DOHH2 (cell line): ENCODE data around the gene DUSP8.

Source experiments
- H3F3A ChIP-seq: fragments of 200-600 bp; sonication (generic), shearing (Covaris generic); 2 replicates; pipeline ENCODE4 v1.6.0; 2016; ENCODE audit warnings: antibody characterized with exemption, mild to moderate bottlenecking; ENCODE audit not compliant: control insufficient read depth, insufficient read depth
- H3K27ac ChIP-seq: fragments of 200-600 bp; sonication (generic); 2 replicates; pipeline ENCODE4 v1.5.1; 2014; ENCODE audit warnings: low read depth, mild to moderate bottlenecking, low read length, moderate library complexity
- H3K27me3 ChIP-seq: fragments of 200-600 bp; sonication (generic); 2 replicates; pipeline ENCODE4 v1.6.1; 2014; ENCODE audit warnings: mild to moderate bottlenecking, low read length, mixed read lengths; ENCODE audit not compliant: control insufficient read depth
- H3K36me3 ChIP-seq: fragments of 200-600 bp; sonication (generic); 2 replicates; pipeline ENCODE4 v1.6.1; 2014; ENCODE audit warnings: mild to moderate bottlenecking, low read length, moderate library complexity, mixed read lengths; ENCODE audit not compliant: control insufficient read depth
- H3K4me1 ChIP-seq: fragments of 200-600 bp; sonication (generic); 2 replicates; pipeline ENCODE4 v1.6.1; 2014; ENCODE audit warnings: mild to moderate bottlenecking, low read length, mixed read lengths; ENCODE audit not compliant: control insufficient read depth
- H3K4me2 ChIP-seq: fragments of 200-600 bp; sonication (generic); 2 replicates; pipeline ENCODE4 v1.6.0; 2014; ENCODE audit warnings: mild to moderate bottlenecking, low read length, moderate library complexity
- H3K4me3 ChIP-seq: fragments of 200-600 bp; sonication (generic); 2 replicates; pipeline ENCODE4 v1.5.1; 2014; ENCODE audit warnings: mild to moderate bottlenecking, low read length, mixed read lengths
- H3K79me2 ChIP-seq: fragments of 200-600 bp; sonication (generic); 2 replicates; pipeline ENCODE4 v1.6.1; 2014; ENCODE audit warnings: mild to moderate bottlenecking, low read length, mixed read lengths; ENCODE audit not compliant: control insufficient read depth
- H3K9me2 ChIP-seq: fragments of 200-600 bp; sonication (generic); replicated peaks from 2 replicates; pipeline ENCODE4 v1.6.1; 2014; ENCODE audit warnings: mild to moderate bottlenecking, low read length, mixed read lengths; ENCODE audit not compliant: control insufficient read depth
- H3K9me3 ChIP-seq: fragments of 200-600 bp; sonication (generic); 2 replicates; pipeline ENCODE4 v1.6.1; 2014; ENCODE audit warnings: antibody characterized with exemption, low read length, mixed read lengths; ENCODE audit not compliant: control insufficient read depth, insufficient read depth
- H4K20me1 ChIP-seq: fragments of 200-600 bp; sonication (generic); 2 replicates; pipeline ENCODE4 v1.6.0; 2014; ENCODE audit warnings: low read depth, mild to moderate bottlenecking, antibody characterized with exemption, low read length, moderate library complexity; ENCODE audit not compliant: control insufficient read depth, insufficient read depth
- EZH2phosphoT487 ChIP-seq: fragments of 200-600 bp; sonication (generic); IDR thresholded peaks from 2 replicates; pipeline ENCODE4 v1.6.1; 2017; ENCODE audit warnings: borderline replicate concordance, mild to moderate bottlenecking, antibody characterized with exemption, low read length, moderate library complexity, mixed read lengths
- TF ChIP-seq, protein P1 (sequence below): fragments of 200-600 bp; sonication (generic); IDR thresholded peaks from one replicate; pipeline ENCODE4 v1.5.1; 2014; ENCODE audit warnings: antibody characterized with exemption, mild to moderate bottlenecking, low read depth, low read length; ENCODE audit not compliant: poor library complexity, severe bottlenecking

The DUSP8 gene

DNA sequence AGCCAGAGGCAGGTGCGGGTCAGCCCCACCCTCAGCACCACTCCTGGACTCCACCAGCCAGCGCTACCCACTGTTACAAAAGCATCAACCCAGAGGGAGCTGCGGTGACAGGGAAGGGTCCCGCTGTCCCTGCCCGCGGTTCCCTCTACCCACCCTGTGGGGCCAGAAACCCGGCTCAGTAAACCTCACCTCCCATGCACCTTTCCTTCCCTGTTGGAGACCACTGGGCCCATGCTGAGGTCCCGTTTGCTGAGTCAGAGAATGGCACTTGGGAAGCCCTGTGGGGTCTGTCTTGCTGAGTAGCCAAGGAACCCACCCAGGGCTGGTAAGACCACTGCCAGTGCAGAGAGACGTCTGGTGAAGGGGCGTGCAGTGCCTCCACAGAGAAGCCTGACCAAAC lies 43.4 kb downstream of the DUSP8 start:
- Histone ChIP-seq H3K27ac (no peak overlapping the region), H3K79me2 (peaks cover 86% of the 10 kb centered on the region), H3K4me3 (no peak overlapping the region), H4K20me1 (peaks cover 16% of the 10 kb centered on the region; the same call in 1 of the 2 replicates), H3K36me3 (no peaks in the 10 kb centered on the region), H3K4me2 (no peak overlapping the region), H3K9me2 (no peaks in the 10 kb centered on the region), H3F3A (no peaks in the 10 kb centered on the region), H3K4me1 (peaks cover 10% of the 10 kb centered on the region), H3K27me3 (no peaks in the 10 kb centered on the region), H3K9me3 (no peaks in the 10 kb centered on the region)
- TF ChIP-seq, protein P1, sequence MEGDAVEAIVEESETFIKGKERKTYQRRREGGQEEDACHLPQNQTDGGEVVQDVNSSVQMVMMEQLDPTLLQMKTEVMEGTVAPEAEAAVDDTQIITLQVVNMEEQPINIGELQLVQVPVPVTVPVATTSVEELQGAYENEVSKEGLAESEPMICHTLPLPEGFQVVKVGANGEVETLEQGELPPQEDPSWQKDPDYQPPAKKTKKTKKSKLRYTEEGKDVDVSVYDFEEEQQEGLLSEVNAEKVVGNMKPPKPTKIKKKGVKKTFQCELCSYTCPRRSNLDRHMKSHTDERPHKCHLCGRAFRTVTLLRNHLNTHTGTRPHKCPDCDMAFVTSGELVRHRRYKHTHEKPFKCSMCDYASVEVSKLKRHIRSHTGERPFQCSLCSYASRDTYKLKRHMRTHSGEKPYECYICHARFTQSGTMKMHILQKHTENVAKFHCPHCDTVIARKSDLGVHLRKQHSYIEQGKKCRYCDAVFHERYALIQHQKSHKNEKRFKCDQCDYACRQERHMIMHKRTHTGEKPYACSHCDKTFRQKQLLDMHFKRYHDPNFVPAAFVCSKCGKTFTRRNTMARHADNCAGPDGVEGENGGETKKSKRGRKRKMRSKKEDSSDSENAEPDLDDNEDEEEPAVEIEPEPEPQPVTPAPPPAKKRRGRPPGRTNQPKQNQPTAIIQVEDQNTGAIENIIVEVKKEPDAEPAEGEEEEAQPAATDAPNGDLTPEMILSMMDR = no peak

DNA sequence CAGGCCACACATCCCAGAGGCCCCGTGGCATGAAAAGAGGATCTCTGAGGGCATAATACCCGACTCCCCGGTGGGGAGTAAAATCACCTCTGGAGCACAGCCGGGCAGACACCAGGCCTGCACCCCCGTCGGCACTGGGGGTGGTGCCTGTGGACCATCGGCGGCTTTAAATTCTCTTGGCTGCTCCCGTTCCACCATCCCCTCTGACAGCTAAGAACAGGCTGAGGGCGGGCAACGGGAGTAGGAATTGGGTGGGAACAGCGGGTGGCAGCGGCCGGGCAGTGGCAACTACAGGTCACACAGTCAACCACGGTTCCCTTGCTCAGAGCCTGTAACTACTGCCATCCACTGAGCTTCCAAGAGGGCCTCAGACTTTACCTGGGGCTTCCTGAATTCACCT lies 45.3 kb downstream of the DUSP8 start:
- Histone ChIP-seq H3F3A (no peaks in the 10 kb centered on the region), H3K9me2 (no peaks in the 10 kb centered on the region), H3K4me3 (no peak overlapping the region), H3K79me2 (peaks cover 84% of the 10 kb centered on the region), H4K20me1 (peaks cover 17% of the 10 kb centered on the region; the same call in 1 of the 2 replicates), H3K4me1 (peaks cover 29% of the 10 kb centered on the region), H3K36me3 (no peaks in the 10 kb centered on the region), H3K27me3 (no peaks in the 10 kb centered on the region), H3K27ac (no peak overlapping the region), H3K4me2 (no peak overlapping the region), H3K9me3 (no peaks in the 10 kb centered on the region)
- no peak for TF ChIP-seq EZH2phosphoT487
- TF ChIP-seq, protein P1 = no peak

DNA sequence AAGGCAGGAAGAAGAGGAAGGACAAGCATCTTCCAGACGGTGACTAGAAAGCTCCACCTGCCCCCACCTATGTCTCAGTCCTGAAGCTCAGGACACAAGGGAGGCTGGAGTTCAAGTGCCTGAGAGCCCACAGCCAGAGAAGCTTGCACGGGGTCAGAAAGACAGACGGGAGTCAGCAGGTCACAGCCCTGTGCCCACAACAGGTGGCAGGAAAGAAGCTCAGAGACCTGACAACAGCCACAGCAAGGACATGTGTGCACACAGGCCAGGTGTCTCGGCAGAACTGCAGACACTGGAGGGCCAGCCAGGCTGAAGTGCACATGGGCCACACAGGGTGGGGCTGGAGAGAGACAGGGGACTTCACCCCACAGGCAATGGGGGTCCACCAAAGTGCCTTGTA lies 48.3 kb downstream of the DUSP8 start:
- no peak overlapping the region for H3K27ac ChIP-seq
- peaks cover 81% of the 10 kb centered on the region for H3K79me2 ChIP-seq
- peak overlapping the region; percentile 30 for H3K4me2 ChIP-seq

More for the DNA sequence above, 48.3 kb downstream of the DUSP8 start:
- Histone ChIP-seq H3K9me3 (no peaks in the 10 kb centered on the region), H3K27me3 (no peaks in the 10 kb centered on the region), H3K9me2 (no peaks in the 10 kb centered on the region), H3F3A (no peaks in the 10 kb centered on the region), H4K20me1 (peaks cover 16% of the 10 kb centered on the region), H3K36me3 (no peaks in the 10 kb centered on the region), H3K4me1 (peaks cover 38% of the 10 kb centered on the region), H3K4me3 (no peak overlapping the region)
- TF ChIP-seq EZH2phosphoT487 = no peak
- TF ChIP-seq, protein P1 = no peak
